Stimulated activated CD8-positive, alpha-beta memory T cell treated with anti-CD3 and anti-CD28 coated beads, Interleukin-12 subunit alpha, Interleukin-12 subunit beta, amount 100 ng/mL, for 24 hours (primary cell): Measurements from ENCODE around the gene YOD1.

Source experiments
- DNase-seq: peaks from one replicate; pipeline ENCODE4 v3.0.0-alpha.2; 2020; ENCODE audit errors: extremely low read depth

Gene YOD1

GRCh38 chr1:207051191-207051943 is at the start of gene YOD1:
YOD1 (minus strand) TSS chr1:207051208; CDS start chr1:207051030, 178 bp downstream.
- DNase-seq = no peak

GRCh38 chr1:207097871-207098324 is 46.9 kb upstream of the YOD1 start:
- no peak for DNase-seq

- DNase-seq = no peak
Measured at GRCh38 chr1:207093944-207094343, 42.9 kb upstream of the YOD1 start.

- DNase-seq = no peak
Measured at GRCh38 chr1:207091200-207091908, 40.3 kb upstream of the YOD1 start.

GRCh38 chr1:207089627-207090355 is 38.8 kb upstream of the YOD1 start:
- DNase-seq = no peak

- DNase-seq = no peak
Measured at GRCh38 chr1:207088701-207089626, 38.0 kb upstream of the YOD1 start, which contains the start of gene C4BPB. C4BPB (plus strand) TSS chr1:207088860; CDS start chr1:207089532, 672 bp downstream.

GRCh38 chr1:207088161-207088560 is 37.2 kb upstream of the YOD1 start:
- no peak for DNase-seq

GRCh38 chr1:207085887-207086286 is 34.9 kb upstream of the YOD1 start:
- no peak for DNase-seq

- no peak for DNase-seq
Measured at GRCh38 chr1:207084701-207085180, 33.7 kb upstream of the YOD1 start.

GRCh38 chr1:207084232-207084631 is 33.2 kb upstream of the YOD1 start:
- DNase-seq = no peak

GRCh38 chr1:207081806-207082205 is 30.8 kb upstream of the YOD1 start:
- DNase-seq = no peak

GRCh38 chr1:207081088-207081487 is 30.1 kb upstream of the YOD1 start:
- no peak for DNase-seq

- no peak for DNase-seq
Measured at GRCh38 chr1:207079706-207080241, 28.8 kb upstream of the YOD1 start.

GRCh38 chr1:207078578-207079132 is 27.6 kb upstream of the YOD1 start:
- DNase-seq = no peak

GRCh38 chr1:207077470-207078377 is 26.7 kb upstream of the YOD1 start:
- DNase-seq = no peak

- DNase-seq = no peak
Measured at GRCh38 chr1:207077012-207077411, 26.0 kb upstream of the YOD1 start.

GRCh38 chr1:207076181-207076955 is 25.4 kb upstream of the YOD1 start:
- no peak for DNase-seq
